KG1 (cell line): Measurements from ENCODE around the gene PRKRIP1.
"Not testable (repeated sequence)": the region's sequence is repeated elsewhere in the genome, so short reads cannot be mapped to it uniquely, and the experiment has no call there.

Experiments
- DNase-seq: peaks from one replicate; lab custom pipeline; 2025; lab: John Stamatoyannopoulos, UW

PRKRIP1 gene

DNA sequence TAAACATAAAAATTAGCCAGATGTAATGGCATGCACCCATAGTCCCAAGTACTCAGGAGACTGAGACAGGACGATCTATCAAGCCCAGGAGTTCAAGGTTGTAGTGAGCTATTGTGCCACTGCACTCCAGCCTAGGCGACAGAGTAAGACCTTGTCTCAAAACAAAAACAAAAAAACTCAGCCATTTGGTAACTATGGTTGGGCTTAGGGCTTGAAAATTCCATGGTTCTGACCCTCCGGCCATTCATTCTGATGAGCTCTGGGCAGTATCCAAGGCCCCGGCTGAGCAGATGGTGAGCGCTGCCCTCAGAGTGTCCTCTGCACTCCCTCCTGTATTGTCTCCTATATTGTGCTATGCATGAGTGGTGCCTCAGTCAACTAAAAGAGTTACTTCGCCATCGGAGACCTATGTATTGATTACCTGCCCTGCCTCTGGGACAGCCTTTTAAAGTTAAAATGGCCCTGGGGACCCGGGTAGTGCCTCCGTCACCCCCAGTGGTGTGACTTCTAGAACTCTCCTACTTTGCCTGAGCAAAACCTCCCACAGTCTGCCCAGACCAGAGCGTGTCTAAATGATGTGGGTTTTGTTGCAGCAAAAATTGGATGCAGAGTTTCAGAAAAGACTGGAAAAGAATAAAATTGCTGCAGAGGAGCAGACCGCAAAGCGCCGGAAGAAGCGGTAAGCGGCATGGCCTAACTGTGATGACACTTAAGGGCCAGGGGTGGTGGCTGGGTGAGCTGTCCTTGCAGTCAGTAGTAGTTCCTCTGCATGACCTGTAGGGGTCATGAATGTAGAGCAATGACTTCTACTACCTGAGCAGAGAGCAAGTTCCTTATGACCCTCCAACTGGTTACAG, 8.1 kb downstream of the PRKRIP1 start:
- DNase-seq, result no peak

DNA sequence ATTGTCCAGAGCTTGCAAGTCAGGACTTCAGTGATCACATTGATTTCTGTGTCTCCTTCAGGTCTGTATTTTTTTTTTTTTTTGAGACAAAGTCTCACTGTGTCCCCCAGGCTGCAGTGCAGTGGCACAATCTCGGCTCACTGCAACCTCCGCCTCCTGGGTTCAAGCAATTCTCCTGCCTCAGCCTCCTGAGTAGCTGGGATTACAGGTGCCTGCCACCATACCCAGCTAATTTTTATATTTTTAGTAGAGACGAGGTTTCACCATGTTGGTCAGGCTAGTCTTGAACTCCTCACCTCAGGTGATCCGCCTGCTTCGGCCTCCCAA, 8.7 kb downstream of the PRKRIP1 start:
- DNase-seq, result not testable (repeated sequence)

DNA sequence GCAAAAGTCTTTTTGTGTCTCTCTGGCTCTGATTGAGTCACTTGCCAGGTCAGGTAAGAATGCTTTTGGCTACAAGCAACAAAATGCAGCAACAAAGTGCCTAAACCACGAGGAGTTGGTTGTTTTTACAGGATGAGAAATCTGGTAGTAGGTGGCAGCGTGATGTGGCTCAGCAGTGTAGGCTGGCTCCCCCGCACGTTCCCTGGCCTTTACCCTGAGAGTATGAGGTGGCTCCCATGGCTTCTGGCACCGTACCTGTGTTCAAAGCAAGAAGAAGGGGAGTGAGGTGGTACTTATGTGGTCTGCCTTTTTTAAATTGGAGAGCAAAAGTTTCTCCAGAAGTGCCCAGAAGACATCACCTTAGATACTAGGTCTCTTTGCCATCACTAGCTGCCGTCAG, 11.7 kb downstream of the PRKRIP1 start:
- DNase-seq, result no peak

DNA sequence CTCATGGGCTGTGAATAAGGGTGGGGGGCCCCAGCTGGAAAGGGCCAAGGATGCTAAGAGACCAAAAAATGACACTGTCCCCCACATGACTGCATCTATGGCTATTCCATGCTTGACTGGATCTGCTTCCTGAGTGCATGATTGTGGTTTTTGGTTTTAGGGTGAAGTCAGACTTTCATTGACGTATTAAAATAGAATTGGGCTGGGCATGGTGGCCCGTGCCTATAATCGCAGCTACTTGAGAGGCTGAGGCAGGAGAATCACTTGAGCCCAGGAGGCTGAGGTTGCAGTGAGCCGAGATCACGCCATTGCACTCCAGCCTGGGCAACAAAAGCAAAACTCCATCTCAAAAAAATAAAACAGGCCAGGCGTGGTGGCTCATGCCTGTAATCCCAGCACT, 12.4 kb downstream of the PRKRIP1 start:
- not testable (repeated sequence) for DNase-seq

DNA sequence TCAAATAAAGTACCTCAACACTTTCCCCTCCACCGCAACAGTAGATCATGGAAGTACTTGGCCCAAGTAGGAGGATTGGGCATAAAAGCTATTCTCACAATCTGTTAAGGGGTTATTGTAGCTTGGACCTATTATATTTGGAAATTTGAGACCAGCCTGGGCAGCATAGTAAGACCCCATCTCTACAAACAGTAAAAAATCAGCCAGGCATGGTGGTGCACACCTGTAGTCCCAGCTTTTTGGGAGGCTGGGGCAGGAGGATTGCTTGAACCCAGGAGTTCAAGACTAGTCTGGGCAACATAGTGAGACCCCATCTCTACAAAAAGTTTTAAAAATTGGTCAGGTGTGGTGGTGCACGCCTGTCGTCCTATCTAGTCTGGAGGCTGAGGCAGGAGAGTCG, 13.2 kb downstream of the PRKRIP1 start:
- DNase-seq, result no peak

DNA sequence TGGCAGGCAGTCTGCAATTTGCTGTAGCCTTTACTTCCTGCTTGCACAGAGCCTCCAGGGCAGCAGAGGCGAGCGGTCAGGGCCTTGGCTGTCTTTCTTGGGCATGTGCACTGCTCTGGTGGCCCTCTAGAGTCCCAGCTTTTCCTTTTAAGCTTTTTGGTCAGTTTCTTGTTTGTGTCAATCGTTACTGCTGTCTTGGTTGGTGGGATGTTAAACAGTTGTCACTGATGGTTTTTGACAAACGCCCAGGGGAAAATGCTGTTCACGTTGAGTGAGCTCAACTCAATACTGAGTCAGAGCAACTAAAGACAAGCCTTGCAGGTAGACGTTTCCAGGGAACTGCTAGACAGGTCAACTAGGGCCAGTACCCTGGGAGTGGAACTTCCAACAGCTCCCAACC, 14.0 kb downstream of the PRKRIP1 start:
- DNase-seq, result no peak

DNA sequence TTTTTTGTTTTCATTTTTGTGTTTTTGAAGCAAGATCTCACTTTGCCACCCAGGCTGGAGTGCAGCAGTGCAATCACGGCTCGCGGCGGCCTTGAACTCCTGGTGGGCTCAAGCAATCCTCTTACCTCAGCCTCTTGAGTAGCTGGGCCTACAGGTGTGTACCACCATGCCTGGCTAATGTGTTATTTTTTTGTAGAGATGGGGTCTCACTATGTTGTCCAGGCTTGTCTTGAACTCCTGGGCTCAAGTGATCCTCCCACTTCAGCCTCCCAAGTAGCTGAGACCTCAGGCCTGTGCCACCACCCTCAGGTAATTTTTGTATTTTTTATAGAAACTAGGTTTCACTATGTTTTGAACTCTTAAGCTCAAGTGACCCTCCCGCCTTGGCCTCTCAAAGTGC, 14.8 kb downstream of the PRKRIP1 start:
- no peak for DNase-seq

DNA sequence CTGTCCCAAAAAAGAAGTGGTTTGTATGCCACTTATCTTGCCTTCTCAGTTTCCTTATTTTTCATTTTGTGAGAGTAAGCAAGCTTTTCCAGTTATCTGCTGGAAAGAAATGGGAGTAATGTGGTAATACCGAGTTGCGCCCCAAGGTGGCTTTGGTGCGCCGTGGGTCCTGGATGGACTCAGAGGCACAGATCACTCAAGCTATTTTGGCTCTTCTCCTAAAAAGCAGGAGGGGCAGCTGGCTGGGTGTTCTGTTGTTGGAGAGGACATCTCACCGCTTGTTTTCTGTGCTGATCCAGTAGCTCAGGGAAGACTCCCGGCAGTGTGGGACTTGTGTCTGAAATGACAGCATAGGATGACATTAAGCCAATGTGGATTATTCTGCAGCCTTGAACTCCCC, 16.4 kb downstream of the PRKRIP1 start:
- DNase-seq, result no peak

DNA sequence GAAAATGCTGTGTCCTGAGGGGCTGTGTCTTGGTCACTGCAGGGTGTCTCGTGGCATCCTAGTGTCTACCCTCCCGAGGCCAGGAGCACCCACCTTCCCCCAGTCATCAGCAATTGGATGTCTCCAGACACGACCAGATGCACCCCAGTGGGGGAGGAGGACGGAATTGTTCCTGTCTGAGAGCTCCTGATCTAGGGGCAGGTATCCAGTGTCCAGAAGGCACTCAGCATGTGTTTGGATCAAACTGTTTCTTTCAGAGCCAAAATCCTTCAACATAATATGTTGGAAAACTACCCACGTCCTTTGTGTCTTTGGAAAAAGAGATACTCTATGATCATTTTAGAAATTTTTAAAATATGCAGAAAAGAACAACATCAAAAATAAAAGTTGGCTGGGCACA, 16.9 kb downstream of the PRKRIP1 start:
- no peak for DNase-seq

DNA sequence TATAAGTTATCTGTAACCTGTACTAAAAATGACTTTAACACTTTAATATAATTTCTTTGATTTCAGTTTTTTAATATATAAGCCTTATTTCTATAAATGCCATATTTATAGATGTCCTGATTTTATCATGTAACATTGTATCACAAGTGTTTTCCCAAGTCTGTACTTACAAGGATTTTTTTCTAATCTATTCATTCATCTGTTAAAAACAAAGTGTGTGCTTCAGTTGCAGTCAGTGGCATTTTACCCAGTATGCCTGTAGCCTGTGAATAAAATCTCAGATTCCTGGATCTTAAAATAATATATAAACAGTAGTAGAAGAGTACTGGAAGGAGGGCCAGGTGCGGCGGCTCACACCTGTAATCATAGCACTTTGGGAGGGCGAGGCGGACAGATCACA, 17.4 kb downstream of the PRKRIP1 start:
- no peak for DNase-seq

DNA sequence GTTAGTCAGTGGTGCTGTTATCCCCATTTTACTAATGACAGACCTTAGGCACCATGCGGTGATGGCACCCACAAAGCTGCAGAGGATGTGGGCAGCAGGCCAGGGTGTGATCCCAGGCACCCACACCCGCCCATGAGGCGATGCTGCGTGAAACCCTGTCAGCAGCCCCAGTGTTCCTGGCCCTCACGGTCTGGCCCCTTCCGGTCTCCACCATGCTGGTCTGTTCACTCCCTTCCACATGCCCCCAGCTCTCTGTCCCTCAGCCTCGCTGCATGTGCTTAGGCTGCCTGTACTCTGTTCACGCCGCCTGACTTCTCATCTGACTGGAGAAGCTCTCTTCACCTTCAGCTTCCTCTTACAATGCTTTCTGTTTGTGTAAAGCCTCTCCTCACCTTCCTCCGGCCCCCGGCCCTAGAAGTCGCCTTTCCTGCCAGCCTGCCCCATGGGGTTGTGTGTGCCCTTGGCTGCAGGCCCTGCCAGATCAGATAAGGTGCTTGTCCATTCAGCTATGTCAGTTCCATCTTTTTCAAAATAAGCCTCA, 19.6 kb downstream of the PRKRIP1 start:
- no peak for DNase-seq

DNA sequence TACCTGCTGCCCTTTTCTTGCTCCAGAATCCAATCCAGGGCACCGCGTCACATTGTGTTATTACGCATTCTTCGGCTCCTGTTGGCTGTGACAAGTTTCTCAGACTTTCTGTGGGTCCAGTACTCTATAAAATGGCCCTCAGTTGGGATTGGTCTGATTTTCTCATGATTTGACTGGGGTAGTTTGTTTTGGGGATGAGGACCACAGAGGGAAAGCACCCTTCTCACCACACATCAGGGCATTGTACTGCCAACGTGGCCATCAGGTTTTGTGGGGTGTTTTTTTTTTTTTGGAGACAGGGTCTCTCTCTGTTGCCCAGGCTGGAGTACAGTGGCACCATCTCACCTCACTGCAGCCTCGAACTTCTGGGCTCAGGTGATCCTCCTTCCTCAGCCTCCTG, 20.2 kb downstream of the PRKRIP1 start:
- no peak for DNase-seq

DNA sequence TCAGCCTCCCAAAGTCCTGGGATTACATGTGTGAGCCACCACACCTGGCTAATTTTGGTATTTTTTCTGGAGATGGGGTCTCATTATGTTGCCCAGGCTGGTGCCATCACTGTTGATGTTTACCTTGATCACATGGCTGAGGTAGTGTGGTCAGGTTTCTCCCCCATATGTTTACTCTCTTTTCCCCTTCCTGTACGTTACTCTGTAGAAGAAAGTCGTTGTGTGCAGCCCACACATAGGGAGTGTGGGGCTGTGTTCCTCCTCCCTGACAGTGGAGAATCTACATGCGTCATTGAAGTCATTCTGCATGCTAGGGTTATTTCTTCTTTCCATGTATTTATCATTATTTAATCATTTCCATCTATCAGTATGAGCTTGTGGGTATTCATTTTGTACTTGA, 20.9 kb downstream of the PRKRIP1 start:
- no peak for DNase-seq

DNA sequence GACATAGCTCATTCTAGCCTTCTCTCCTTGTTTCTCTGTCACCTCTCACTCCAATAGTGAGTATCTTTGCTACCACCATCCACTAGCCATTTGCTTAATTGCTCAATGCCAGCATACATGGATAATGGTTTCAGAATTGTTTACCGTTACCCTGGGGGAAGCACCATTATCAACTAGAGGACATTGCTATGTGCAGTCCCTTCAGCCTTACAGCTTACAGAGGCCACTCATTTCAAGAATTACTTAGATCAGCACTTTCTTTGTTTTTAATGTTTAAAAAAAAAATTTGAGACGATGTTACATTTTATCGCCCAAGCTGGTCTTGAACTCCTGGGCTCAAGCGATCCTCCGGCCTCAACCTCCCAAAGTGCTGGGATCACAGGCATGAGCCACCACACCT, 22.4 kb downstream of the PRKRIP1 start:
- no peak for DNase-seq

DNA sequence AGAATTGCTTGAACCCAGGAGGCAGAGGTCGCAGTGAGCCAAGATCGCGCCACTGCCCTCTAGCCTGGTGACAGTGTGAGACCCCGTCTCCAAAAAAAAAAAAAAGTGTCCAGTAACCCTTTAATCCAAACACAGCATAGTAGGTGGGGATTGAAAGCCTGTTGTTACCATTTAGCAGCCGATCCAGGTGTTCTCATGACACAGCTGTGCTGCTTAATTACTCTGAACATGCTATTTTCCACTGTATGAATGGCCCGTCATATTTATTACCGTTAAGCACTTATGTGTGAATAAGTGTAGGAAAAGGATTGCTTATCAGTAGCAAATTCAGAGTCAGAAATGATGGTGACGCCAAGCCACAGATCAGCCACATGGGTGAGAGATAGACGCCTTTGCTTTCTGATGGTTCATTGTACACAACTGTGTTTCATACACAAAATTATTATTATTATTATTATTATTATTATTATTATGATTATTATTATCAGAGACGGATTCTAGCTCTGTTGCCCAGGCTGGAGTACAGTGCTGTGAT, 25.6 kb downstream of the PRKRIP1 start:
- DNase-seq, result no peak

DNA sequence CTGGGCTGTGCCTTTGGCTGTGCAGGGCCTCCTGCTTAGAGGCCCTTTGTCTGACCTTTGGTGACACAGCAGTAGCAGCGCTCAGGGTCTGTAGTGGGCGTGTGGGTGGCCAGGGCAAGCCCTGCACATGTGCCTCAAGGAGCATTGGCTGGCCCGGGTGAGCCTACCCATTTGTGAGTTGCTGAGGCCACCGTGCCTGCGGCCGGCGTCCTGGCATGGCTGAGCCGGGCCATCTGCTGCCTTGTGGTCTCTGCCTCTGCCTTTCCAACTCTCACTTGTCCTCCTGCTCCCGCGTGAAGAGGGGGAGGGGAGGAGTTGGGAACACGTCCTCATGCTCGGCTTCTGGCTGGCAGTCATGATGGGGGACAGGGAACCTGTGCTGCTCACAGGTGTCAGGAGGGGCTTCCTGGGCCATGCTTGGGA, 28.0 kb downstream of the PRKRIP1 start:
- no peak for DNase-seq

DNA sequence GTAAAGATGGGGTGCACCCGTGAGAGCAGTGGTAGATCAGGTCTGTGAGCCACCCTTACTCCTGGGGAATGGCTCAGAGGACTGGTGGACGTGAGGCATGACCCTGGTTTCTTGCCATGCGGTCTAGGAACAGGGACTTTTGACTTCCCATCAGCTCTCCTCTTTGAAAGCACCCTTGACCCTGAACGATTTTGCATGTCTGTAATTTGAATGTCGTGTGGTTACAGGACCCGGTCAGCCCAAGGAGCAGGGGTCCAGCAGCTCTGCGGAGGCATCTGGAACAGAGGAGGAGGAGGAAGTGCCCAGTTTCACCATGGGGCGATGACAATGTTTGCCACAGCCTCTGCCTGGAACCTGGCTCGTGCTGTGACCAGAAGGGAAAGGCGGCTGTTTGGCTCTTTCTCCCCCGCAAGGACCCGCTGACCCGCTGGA, 28.6 kb downstream of the PRKRIP1 start:
- DNase-seq, result no peak

DNA sequence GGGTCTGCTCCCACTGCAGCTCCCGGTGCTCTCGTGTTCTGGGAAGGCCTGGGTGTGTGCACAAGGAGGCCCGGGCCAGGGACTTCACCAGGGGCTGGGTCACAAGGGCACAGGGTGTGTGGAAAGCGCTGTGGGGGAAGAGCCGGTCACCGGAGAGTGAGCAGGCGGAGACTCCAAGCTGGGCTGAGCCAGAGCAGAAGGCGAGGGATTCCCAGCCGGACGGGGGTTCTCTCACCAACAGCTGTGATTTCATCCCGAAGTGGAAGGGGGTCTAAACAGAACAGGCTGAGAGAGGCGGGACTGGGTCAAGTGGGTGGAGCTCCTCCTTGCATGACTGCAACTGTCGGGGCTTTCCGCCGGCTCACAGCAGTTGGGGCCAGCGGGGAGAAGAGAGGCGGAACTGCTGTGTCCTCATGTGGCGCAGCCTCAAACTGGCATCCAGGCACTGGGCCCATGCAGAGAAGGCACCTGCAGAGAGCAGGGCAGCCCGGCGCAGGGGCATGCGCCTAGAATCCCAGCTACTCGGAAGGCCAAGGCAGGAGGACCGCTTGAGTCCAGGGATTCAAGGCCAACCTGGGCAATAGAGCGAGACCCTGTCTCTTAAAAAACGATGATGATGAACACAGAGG, 29.6 kb downstream of the PRKRIP1 start:
- no peak for DNase-seq

DNA sequence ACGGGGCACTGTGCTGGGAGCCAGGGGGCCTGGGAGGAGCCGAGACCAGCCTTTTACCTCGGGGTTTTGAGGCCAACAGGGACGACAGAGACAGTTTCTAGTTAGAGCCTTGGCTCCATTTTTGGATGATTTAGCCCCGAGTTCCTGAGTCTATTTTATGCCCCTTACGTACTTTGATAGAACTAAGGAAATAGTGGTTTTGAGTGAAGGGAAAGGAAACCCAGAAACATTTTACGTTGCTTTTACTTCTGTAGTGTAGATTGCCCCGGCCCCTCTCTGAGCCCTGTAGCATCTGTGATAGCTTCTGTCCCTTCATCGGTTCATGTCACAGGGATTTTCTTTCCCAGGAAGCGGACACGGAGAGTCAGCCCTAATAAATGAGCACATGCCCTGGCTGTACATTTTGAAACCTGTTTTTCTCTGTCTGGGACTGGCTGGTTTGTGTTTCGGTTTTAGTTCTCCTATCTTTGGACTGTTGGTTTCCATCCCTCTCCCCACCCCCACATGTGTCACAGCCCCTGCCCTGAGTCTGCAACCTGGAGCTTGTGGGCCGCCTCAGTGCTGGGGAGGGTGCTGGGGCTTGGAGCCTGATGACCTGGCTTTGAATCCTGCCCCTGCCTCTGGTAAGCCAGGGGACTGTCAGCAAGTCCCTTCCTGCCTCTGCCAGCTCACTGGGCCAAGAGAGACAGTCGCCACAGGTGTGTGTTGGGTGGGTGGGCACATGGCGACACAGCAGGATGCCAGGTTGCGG, 30.3 kb downstream of the PRKRIP1 start:
- no peak for DNase-seq

DNA sequence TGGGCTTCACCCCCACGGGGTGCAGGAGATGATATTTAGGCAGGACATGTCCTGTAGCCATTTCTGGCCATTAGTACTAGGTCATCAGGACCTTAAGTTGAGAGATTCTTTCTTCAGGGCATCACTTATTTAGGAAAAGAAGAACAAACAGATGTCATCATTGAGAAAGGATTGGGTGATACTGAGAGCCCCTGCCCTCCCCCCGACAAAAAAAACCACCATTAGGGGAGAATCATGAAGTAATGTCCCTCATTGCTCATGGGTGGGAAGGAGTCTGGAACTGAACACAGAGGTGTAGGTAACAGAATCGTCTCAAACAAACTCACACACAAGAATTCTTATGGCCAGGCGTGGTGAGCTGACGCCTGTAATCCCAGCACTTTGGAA, 30.8 kb downstream of the PRKRIP1 start:
- no peak for DNase-seq

DNA sequence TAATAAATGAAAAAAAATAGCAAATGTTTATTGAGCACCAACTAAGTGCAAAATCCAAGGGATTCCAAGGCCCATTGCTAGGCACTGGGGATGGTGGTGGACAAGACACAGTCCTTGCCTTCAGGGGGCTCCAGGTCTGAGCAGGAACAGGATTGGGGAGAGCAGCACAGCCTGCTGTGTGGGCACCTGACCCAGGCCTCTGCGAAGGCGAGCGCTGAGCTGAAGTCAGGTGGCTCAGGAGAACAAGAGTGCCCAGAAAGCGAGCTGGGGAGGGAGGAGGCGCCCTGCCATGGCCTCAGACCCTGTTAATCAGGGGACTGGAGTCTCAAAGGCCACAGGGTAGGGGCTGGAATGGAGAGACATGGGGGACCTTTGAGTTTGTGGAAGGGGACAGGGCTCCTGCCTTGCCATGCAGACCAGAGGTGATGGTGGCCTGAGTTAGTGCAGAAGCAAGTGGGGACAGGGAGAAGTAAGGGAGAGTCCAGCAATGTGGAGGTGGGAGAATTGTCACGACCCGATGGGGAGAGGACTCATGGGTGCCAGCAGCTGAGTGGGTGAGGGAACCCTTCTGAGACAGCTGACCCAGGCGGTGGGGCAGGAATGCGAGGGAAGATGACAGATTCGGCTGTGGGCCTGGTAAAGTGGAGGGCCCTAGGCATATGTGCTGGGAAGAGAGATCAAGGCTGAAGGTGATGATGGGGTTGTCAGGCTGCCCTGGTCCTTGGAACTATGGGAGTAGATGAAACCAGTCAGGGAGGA, 33.2 kb downstream of the PRKRIP1 start:
- DNase-seq, result no peak
